Erythroblast (primary cell): ENCODE measurements around the gene OTOP3.
A peak's percentile ranks its signal among the peaks of the same experiment; 100 is the strongest.

Experiments used
- DNase-seq, 2 experiments: peaks; one replicate each; lab custom pipeline; 2025; lab: John Stamatoyannopoulos, UW
- GATA1 ChIP-seq: IDR thresholded peaks from 2 replicates; pipeline ENCODE4 v1.6.1; 2011; ENCODE audit warnings: low read depth, mild to moderate bottlenecking, control low read depth, low read length, moderate library complexity
- POLR2A ChIP-seq: IDR thresholded peaks from 2 replicates; pipeline ENCODE4 v1.6.1; 2011; ENCODE audit warnings: mild to moderate bottlenecking, low read length

The OTOP3 gene

GRCh38 chr17:74986206-74986576 lies 50.5 kb downstream of the OTOP3 start:
- TF ChIP-seq POLR2A: no peak
- TF ChIP-seq GATA1: no peak
- no peak for DNase-seq

- peak; percentile 90 to 95 for DNase-seq
- TF ChIP-seq POLR2A (peak; percentile 35), GATA1 (no peak)
Observed at GRCh38 chr17:74987418-74987908, 51.8 kb downstream of the OTOP3 start, which contains the start of gene CDR2L. Gene CDR2L (plus strand): TSS chr17:74987632. CDS start chr17:74988044, 412 bp downstream.

GRCh38 chr17:74987909-74988711 lies 52.4 kb downstream of the OTOP3 start:
- DNase-seq: peak; percentile 56 to 68
- TF ChIP-seq POLR2A (no peak), GATA1 (no peak)

GRCh38 chr17:74990581-74991105 lies 54.9 kb downstream of the OTOP3 start:
- no peak for DNase-seq
- no peak for TF ChIP-seq POLR2A
- TF ChIP-seq GATA1: no peak

- no peak for DNase-seq
- TF ChIP-seq POLR2A (no peak), GATA1 (no peak)
Observed at GRCh38 chr17:74992223-74992622, 56.5 kb downstream of the OTOP3 start.

- no peak for DNase-seq
Observed at GRCh38 chr17:74994440-74994839, 58.7 kb downstream of the OTOP3 start.

GRCh38 chr17:74995847-74996246 lies 60.1 kb downstream of the OTOP3 start:
- TF ChIP-seq POLR2A (no peak), GATA1 (no peak)
- DNase-seq: no peak

More at GRCh38 chr17:74994440-74994839, 58.7 kb downstream of the OTOP3 start:
- TF ChIP-seq POLR2A (no peak), GATA1 (no peak)

- no peak for DNase-seq
- no peak for TF ChIP-seq POLR2A
- TF ChIP-seq GATA1: no peak
Observed at GRCh38 chr17:74998783-74999182, 63.1 kb downstream of the OTOP3 start.

GRCh38 chr17:74999523-74999922 lies 63.8 kb downstream of the OTOP3 start:
- no peak for TF ChIP-seq GATA1
- TF ChIP-seq POLR2A: no peak
- no peak for DNase-seq
